Stimulated activated CD4-positive, alpha-beta T cell treated with anti-CD3 and anti-CD28 coated beads, Interleukin-15, amount 100 ng/mL, for 1 hour (primary cell): ENCODE measurements around the gene SPOCD1.

Experiments
- DNase-seq, 2 donors: peaks; one replicate each; pipeline ENCODE4 v3.0.0-alpha.2; 2020; ENCODE audit warnings: low read depth in 1 of 2, low spot score in 1 of 2

SPOCD1 gene

GRCh38 chr1:31742462-31743212 lies 73.2 kb downstream of the SPOCD1 start:
- DNase-seq = no peak
